Sigmoid colon (tissue), 4 donors: ENCODE data around the gene BANP.

Experiments used
- EP300 ChIP-seq, 4 donors: sonication (generic); formaldehyde crosslinking; IDR thresholded peaks; one replicate each; pipeline ENCODE4 v1.6.1; 2017; ENCODE audit warnings: antibody characterized with exemption in 4 of 4
- POLR2A ChIP-seq, 2 donors: fragments of 450-650 bp; IDR thresholded peaks; one replicate each; pipeline ENCODE4 v1.6.1; 2016; ENCODE audit warnings: antibody characterized with exemption in 2 of 2, mild to moderate bottlenecking in 2 of 2, moderate library complexity in 2 of 2
- POLR2AphosphoS5 ChIP-seq, 4 donors: sonication (generic); formaldehyde crosslinking; IDR thresholded peaks; one replicate each; pipeline ENCODE4 v1.6.1; 2017; ENCODE audit warnings: antibody characterized with exemption in 4 of 4
- TF ChIP-seq, protein P1 (sequence below), 4 experiments: fragments of 450-650 bp in 3 of 4; fragments of 200-600 bp in 1 of 4; IDR thresholded peaks; one replicate each; pipeline ENCODE4 v1.5.1; 2016 to 2019; ENCODE audit warnings: antibody characterized with exemption in 4 of 4, mild to moderate bottlenecking in 3 of 4, moderate library complexity in 2 of 4

DNA sequence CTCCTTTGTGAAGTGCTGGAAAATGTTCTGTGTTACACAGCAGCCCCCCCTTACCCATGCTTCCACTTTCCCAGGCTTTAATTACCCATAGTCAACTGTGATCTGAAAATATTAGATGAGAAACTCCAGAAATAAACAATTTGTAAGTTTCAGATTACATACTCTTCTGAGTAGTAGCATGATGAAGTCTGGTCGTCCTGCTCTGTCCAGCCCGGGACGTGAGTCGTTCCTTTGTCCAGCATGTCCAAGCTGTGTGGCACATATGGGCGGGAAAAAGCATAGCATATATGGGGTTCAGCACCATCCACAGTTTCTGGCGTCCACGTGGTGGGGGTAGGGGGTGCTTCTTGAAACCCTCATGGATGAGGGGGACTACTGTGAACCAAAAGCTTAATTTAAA, 83.5 kb downstream of the BANP start:
- TF ChIP-seq, protein P1, sequence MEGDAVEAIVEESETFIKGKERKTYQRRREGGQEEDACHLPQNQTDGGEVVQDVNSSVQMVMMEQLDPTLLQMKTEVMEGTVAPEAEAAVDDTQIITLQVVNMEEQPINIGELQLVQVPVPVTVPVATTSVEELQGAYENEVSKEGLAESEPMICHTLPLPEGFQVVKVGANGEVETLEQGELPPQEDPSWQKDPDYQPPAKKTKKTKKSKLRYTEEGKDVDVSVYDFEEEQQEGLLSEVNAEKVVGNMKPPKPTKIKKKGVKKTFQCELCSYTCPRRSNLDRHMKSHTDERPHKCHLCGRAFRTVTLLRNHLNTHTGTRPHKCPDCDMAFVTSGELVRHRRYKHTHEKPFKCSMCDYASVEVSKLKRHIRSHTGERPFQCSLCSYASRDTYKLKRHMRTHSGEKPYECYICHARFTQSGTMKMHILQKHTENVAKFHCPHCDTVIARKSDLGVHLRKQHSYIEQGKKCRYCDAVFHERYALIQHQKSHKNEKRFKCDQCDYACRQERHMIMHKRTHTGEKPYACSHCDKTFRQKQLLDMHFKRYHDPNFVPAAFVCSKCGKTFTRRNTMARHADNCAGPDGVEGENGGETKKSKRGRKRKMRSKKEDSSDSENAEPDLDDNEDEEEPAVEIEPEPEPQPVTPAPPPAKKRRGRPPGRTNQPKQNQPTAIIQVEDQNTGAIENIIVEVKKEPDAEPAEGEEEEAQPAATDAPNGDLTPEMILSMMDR (IDR thresholded peaks at IDR 0.05), result no peak
- TF ChIP-seq EP300 (IDR thresholded peaks at IDR 0.05) (no peak), POLR2A (IDR thresholded peaks at IDR 0.05) (no peak), POLR2AphosphoS5 (IDR thresholded peaks at IDR 0.05) (no peak)
